Measurements from ENCODE around the gene RAB44. TPM values are rescaled to one million over a fixed set of nuclear protein-coding genes. Genes with fewer than 3 reads are reported as not detected.

Gene RAB44
- total RNA-seq, 1 donor, result not detected

DNA sequence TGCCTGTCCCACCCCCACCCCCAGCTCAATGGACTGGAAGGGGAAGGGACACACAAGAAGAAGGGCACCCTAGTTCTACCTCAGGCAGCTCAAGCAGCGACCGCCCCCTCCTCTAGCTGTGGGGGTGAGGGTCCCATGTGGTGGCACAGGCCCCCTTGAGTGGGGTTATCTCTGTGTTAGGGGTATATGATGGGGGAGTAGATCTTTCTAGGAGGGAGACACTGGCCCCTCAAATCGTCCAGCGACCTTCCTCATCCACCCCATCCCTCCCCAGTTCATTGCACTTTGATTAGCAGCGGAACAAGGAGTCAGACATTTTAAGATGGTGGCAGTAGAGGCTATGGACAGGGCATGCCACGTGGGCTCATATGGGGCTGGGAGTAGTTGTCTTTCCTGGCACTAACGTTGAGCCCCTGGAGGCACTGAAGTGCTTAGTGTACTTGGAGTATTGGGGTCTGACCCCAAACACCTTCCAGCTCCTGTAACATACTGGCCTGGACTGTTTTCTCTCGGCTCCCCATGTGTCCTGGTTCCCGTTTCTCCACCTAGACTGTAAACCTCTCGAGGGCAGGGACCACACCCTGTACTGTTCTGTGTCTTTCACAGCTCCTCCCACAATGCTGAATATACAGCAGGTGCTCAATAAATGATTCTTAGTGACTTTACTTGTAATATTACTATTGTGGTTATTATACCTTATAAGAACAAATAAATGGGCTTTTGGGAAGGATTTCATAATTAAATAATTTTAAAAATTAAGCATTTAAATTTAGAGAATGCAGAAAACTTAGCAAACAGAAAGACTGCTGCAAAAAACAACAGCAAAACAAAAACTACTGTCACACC, 10.7 kb upstream of the RAB44 start:
- no peak for DNase-seq (ENCODE audit: low read depth)
- TF ChIP-seq CTCF (IDR thresholded peaks at IDR 0.05; ENCODE audit: insufficient read depth, low read length), result no peak

DNA sequence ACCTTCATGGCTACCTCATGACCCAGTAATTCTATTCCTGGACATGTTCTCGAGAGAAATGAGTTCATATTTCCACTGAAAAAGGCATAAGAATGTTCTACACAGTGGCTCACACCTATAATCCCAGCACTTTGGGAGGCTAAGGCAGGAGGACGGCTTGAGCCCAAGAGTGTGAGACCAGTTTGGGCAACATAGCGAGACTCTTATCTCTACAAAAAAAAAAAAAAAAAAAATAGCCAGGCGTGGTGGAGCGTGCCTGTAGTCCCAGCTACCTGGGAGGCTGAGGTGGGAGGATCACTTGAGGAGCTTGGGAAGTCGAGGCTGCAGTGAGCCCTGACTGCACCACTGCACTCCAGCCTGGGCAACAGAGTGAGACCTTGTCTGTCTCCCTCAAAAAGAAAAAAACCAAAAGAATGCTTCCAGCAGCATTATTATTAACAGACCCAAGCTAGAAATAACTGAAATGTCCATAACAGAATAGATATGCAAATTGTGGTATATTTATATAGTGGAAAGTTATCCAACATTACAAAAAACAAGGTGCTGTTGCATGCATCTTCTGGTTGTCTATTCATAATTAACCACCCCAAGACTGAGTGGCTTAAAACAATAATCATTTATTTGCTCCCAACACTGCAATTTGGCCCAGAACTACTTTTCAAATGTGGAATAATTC, 9.4 kb upstream of the RAB44 start:
- no peak for TF ChIP-seq CTCF (IDR thresholded peaks at IDR 0.05; ENCODE audit: insufficient read depth, low read length)
- peak; percentile 67 for DNase-seq (ENCODE audit: low read depth)
- no peak overlapping the region for H3K4me3 ChIP-seq (ENCODE audit: low read depth, low read length)

More for the DNA sequence above, 10.7 kb upstream of the RAB44 start:
- no peak overlapping the region for H3K4me3 ChIP-seq (ENCODE audit: low read depth, low read length)

- TF ChIP-seq CTCF (IDR thresholded peaks at IDR 0.05; ENCODE audit: insufficient read depth, low read length), result no peak
- no peak overlapping the region for H3K4me3 ChIP-seq (ENCODE audit: low read depth, low read length)
- DNase-seq (ENCODE audit: low read depth), result no peak
Observed at GRCh38 chr6:36688739-36689075, 8.9 kb upstream of the RAB44 start.

DNA sequence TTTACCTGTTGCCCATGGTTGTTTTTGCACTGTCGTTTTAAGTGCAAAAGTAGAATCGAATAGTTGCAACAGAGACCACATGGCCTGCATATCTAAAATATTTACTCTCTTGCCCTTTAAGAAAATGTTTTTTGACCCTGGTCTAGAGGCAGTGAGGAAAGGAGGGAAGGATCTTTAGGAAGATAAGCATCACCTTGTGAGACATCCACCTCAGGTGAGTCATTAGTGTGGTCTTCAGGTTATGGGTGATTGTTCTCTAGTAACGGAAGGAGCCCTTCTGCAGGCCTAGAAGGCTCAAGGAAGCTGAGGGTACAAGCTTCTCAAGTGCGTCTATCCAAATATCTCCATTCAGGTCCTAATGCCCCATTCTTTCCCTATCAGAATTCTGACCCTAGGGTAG, 6.6 kb upstream of the RAB44 start:
- DNase-seq (ENCODE audit: low read depth), result no peak
- TF ChIP-seq CTCF (IDR thresholded peaks at IDR 0.05; ENCODE audit: insufficient read depth, low read length), result no peak
- H3K4me3 ChIP-seq (ENCODE audit: low read depth, low read length), result no peak overlapping the region

GRCh38 chr6:36691612-36692011, 6.0 kb upstream of the RAB44 start:
- DNase-seq (ENCODE audit: low read depth), result no peak
- TF ChIP-seq CTCF (IDR thresholded peaks at IDR 0.05; ENCODE audit: insufficient read depth, low read length), result no peak
- H3K4me3 ChIP-seq (ENCODE audit: low read depth, low read length), result no peak overlapping the region

DNA sequence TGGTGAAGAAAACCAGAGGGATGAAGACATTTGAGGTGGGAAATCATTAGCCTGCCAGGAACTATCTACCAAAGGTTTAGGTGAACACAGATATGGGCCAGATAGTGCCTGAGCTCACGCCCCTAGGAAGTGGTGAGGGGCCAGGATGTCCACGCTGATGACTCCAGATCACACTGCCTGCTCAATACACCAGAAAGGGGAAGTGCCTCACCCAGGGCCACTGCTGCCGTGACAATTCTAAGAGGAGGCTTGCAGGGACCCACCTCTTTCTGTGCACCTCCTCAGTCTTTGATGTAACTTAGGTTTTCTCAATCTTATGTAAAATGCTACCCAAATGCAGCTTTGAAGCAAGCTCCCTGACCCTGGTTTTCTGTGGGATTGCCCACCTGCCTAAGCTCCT, 5.4 kb upstream of the RAB44 start:
- no peak for DNase-seq (ENCODE audit: low read depth)
- no peak overlapping the region for H3K4me3 ChIP-seq (ENCODE audit: low read depth, low read length)
- no peak for TF ChIP-seq CTCF (IDR thresholded peaks at IDR 0.05; ENCODE audit: insufficient read depth, low read length)

Measured in fibroblast of the aortic adventitia (primary cell).